Large intestine (tissue), 3 donors: ENCODE measurements around the gene MOB3B. TPM values are rescaled to one million over a fixed set of nuclear protein-coding genes. Genes with fewer than 3 reads are reported as not detected.

Experiments used
- DNase-seq, 2 donors: peaks; one replicate each; pipeline versions ENCODE4 v3.0.0 to v3.0.0-alpha.2; 2013
- H3K27ac ChIP-seq: one replicate; pipeline ENCODE4 v1.5.1; 2013; ENCODE audit warnings: low read length
- H3K27me3 ChIP-seq: 2 replicates; pipeline ENCODE4 v1.6.1; 2013; ENCODE audit warnings: low read length; ENCODE audit not compliant: control insufficient read depth, insufficient read depth
- H3K36me3 ChIP-seq: 2 replicates; pipeline ENCODE4 v1.6.1; 2013; ENCODE audit warnings: low read length; ENCODE audit not compliant: control insufficient read depth, insufficient read depth
- H3K4me1 ChIP-seq: one replicate; pipeline ENCODE4 v1.6.1; 2013; ENCODE audit warnings: low read length; ENCODE audit not compliant: control insufficient read depth, insufficient read depth
- H3K4me3 ChIP-seq: one replicate; pipeline ENCODE4 v1.5.1; 2013; ENCODE audit warnings: low read length
- H3K9me3 ChIP-seq: one replicate; pipeline ENCODE4 v1.6.1; 2013; ENCODE audit warnings: mild to moderate bottlenecking, low read depth, low read length, moderate library complexity; ENCODE audit not compliant: control insufficient read depth
- WGBS: methylation state at CpG from one replicate; pipeline ENCODE4 v1.1.5; 2013; ENCODE audit warnings: low lambda C conversion rate; ENCODE audit not compliant: insufficient coverage; 5-methylcytosine and 5-hydroxymethylcytosine counted together
- polyA plus RNA-seq: library from polyadenylated mRNA; unstranded; fragments of 120-200 nt; gene quantifications from one replicate; pipeline ENCODE4 v1.2.1, GENCODE V29; 2013

MOB3B gene
- polyA plus RNA-seq, 1 donor, result 34.7 TPM

DNA sequence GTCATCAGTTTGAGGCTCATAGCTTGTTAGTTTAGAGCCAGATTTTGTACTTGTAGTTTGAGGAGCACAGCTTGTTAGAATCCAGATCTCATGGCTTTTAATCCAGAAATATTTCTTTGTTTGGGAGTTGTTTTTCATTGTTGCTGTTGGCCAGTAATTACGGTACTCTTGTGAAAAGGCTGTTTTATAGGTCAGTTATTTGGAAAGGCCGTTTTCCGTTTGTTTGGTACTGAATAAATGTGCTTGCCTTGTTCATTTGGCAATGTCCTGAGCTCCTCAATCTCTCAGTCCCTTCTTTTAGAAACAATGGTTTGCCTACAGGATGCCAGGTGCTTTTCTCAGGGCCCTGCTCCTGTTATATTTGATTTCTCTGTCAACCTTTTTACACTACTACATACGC, 4.5 kb upstream of the MOB3B start:
- H3K4me1 ChIP-seq, result peaks cover 19% of the 10 kb centered on the region
- no peaks in the 10 kb centered on the region for H3K27me3 ChIP-seq
- H3K36me3 ChIP-seq, result no peaks in the 10 kb centered on the region
- no peak overlapping the region for H3K27ac ChIP-seq
- no peak for DNase-seq
- no peaks in the 10 kb centered on the region for H3K9me3 ChIP-seq
- no peak overlapping the region for H3K4me3 ChIP-seq
- 100% methylated on average over 1 of the region's 4 CpGs for WGBS

DNA sequence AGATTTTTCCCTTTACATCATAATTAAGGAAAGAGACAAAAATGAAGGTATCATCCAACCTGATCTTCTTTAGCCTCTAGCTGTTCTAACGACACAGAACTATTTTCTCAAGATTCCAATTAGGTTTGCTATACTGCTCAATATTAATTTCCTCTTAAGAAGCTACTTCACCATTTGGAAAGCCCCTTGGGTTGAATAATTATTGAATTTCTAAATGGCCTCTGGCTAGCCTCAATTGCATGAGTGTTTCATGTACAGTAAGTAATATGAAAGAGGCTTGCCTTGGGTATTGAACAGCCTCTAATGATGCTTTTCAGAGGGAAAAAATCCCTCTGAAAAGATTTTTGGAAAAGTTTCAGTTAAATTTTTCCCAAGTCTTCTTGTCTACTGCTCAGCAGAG, 3.7 kb upstream of the MOB3B start:
- no peak overlapping the region for H3K4me3 ChIP-seq
- H3K4me1 ChIP-seq, result peaks cover 17% of the 10 kb centered on the region
- no peaks in the 10 kb centered on the region for H3K36me3 ChIP-seq
- DNase-seq, result no peak
- H3K9me3 ChIP-seq, result no peaks in the 10 kb centered on the region
- no peaks in the 10 kb centered on the region for H3K27me3 ChIP-seq
- H3K27ac ChIP-seq, result no peak overlapping the region
- 100% methylated on average over 1 of the region's 1 CpG for WGBS

DNA sequence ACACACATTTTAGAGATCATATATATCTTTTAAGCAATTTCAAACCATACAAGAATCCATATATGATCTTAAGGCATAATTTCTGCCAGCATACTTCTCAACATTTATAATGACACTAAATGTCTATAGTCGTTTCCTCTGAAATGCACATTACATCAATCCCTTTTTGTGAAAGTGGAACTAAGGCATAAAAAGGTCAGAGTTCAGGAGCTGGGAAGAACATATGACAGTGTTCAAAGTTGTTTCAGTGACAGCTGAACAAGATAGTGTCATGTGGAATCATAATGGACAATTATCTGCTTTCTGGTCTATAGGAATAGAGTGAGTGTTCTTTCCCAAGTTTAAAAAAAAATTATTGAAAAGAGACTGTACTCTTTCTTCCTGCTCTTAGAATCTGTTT, 2.4 kb upstream of the MOB3B start:
- H3K9me3 ChIP-seq, result no peaks in the 10 kb centered on the region
- DNase-seq, result peak in 1 of 2 donors; percentile 79
- no peaks in the 10 kb centered on the region for H3K27me3 ChIP-seq
- H3K27ac ChIP-seq, result peak overlapping the region; percentile 46
- H3K4me3 ChIP-seq, result no peak overlapping the region
- H3K4me1 ChIP-seq, result peaks cover 17% of the 10 kb centered on the region
- WGBS, result no CpG with 5 or more reads among the region's 1 CpG
- no peaks in the 10 kb centered on the region for H3K36me3 ChIP-seq

DNA sequence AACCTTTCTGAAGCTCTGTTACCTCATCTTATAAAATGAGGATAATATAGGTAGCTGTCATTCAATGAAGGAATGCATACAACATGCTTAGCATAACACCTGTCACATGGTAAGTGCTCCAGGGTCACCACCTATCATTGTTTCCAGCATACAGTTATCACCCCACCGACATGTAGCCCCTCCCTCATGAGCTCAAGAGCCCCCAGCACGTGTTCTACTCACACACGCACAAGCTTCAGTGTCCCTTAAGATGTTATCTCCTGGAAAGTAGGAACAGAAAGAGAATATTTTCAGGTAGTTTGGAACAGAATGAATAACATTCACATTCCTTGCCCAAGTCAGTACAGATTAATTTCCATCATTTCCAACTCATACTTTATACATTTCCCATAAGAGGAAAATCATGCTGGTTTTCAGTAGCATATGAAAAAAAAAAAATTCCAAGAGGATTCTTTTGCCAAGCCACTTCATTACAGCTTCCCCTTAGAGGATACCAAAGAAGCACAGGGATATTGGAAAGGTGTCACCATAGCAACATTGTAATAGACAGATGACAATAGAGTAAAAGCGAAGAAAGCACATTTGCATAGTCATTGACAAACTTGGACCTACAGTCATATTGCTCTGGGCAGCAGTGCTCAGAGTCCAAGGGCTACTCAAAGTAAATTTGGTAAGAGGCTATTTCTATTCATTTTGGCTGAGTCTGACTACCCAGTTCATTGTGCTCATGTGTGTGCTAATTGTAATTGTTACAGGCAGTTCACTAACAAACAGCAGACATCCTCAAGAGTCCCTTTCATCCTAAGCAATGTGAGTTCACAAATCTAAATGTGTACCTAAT, 1.5 kb upstream of the MOB3B start:
- Histone ChIP-seq H3K27me3 (no peaks in the 10 kb centered on the region), H3K9me3 (no peaks in the 10 kb centered on the region), H3K4me3 (no peak overlapping the region), H3K4me1 (peaks cover 15% of the 10 kb centered on the region), H3K27ac (peak overlapping the region; percentile 37), H3K36me3 (no peaks in the 10 kb centered on the region)
- no CpG with 5 or more reads among the region's 4 CpGs for WGBS
- no peak for DNase-seq

DNA sequence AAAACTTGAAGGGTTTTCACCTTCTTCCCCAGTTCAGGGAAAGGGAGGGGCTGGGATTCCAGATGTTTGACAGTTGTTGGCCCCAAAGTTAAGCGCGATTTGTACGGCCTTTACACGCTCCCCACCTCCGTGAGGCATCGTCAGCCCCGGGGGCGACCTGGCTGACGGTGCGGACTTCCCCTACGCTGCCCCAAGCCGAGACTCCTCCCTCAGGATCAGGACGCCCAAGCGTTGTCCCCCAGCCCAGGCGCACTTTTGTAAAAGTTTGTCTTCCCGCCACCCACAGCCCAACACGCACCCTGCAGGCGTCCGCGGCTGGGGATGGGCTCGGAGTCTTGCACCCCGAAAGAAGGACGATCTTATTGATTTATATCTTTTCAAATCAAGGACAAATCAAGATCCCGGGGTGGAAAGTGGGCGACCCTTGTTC, 713 bp downstream of the MOB3B start:
- Histone ChIP-seq H3K4me1 (peaks cover 8% of the 10 kb centered on the region), H3K4me3 (peak overlapping the region; percentile 63), H3K9me3 (no peaks in the 10 kb centered on the region), H3K27ac (peak overlapping the region; percentile 98), H3K36me3 (peaks cover 11% of the 10 kb centered on the region), H3K27me3 (no peaks in the 10 kb centered on the region)
- peak; percentile 54 to 77 for DNase-seq
- WGBS, result no CpG with 5 or more reads among the region's 25 CpGs

DNA sequence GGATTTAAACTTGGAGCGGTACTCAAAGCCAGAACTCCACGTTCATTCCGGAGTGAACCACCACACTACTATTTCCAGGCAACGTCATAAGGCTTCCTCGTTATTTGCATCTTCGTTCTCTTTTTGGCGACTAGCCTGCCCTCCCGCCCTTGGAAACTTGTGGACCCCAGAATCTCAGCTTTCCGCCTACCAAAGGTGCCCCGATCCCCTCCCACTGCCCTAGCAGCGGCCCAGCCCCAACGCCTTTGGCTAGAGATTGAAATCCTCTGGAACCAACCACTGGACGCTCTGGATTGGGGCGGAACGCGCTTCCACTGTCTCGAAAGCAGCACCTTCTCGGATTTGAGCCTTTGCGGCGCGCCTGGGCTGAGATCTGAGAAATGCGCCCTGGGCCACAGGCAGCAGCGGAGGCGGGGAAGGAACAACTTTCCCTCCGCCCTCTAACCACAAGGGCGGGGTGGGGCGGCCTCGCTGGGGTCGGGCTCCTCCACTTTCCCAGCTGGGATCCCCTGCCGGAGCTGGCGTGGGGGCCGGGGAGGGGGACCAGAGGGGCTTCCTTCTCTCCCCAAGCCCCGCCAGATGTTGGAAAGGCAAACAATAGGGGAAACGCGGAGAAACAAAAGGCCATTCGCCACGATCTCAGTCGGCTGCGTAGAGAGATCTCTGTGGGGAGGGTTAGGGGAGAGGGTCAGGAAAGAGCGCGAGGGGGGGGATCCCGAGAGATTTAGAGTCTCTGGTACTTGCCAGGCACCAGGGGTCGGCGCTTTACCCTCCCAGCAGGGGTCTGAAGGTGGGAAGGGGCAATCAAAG, 1.3 kb downstream of the MOB3B start:
- no CpG with 5 or more reads among the region's 44 CpGs for WGBS

DNA sequence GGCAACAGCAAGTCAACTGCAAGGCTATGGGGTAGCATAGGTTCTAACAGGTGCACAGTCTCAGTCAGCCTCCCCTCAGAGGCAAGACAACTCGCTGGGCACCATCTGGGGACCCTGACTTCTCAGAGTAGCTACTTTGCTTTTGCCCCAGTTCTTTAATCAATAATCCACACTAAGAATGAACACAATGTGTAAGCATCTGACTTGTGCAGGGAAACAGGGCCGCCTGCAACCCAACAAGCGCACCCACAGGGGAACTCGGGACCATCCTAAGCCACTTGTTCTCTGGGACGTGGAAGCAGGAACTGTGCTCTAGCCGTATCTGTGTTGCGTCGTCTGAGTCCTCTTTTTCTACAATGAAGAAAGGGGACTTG, 1.9 kb downstream of the MOB3B start:
- no peaks in the 10 kb centered on the region for H3K9me3 ChIP-seq
- H3K36me3 ChIP-seq, result peaks cover 11% of the 10 kb centered on the region
- no CpG with 5 or more reads among the region's 8 CpGs for WGBS
- no peak for DNase-seq
- peak overlapping the region; percentile 98 for H3K27ac ChIP-seq
- no peaks in the 10 kb centered on the region for H3K27me3 ChIP-seq
- H3K4me3 ChIP-seq, result peak overlapping the region; percentile 63
- H3K4me1 ChIP-seq, result peaks cover 8% of the 10 kb centered on the region

More for the DNA sequence above, 1.3 kb downstream of the MOB3B start:
- Histone ChIP-seq H3K27ac (peak overlapping the region; percentile 98), H3K4me3 (peak overlapping the region; percentile 63), H3K4me1 (peaks cover 8% of the 10 kb centered on the region), H3K36me3 (peaks cover 11% of the 10 kb centered on the region), H3K27me3 (no peaks in the 10 kb centered on the region), H3K9me3 (no peaks in the 10 kb centered on the region)
- peak; percentile 77 to 87 for DNase-seq

DNA sequence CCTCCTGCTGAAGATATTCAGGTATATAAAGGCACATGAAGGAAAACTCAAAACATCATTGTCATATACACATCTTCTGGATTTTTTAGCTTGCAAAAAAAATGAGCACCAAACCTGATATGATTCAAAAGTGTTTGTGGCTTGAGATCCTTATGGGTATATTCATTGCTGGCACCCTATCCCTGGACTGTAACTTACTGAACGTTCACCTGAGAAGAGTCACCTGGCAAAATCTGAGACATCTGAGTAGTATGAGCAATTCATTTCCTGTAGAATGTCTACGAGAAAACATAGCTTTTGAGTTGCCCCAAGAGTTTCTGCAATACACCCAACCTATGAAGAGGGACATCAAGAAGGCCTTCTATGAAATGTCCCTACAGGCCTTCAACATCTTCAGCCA, 5.4 kb downstream of the MOB3B start, which contains the start of gene IFNK:
TSS of gene IFNK (plus strand) at position 55 of the 400 bp plus-strand sequence. CDS start at position 102, 47 bp downstream.
- peaks cover 13% of the 10 kb centered on the region for H3K36me3 ChIP-seq
- no peak within 1 kb of the TSS for H3K4me3 ChIP-seq
- no peak within 1 kb of the TSS for H3K27ac ChIP-seq
- no peaks in the 10 kb centered on the region for H3K27me3 ChIP-seq
- no peak for DNase-seq
- peaks cover 10% of the 10 kb centered on the region for H3K4me1 ChIP-seq
- no CpG with 5 or more reads among the region's 2 CpGs for WGBS
- no peaks in the 10 kb centered on the region for H3K9me3 ChIP-seq

DNA sequence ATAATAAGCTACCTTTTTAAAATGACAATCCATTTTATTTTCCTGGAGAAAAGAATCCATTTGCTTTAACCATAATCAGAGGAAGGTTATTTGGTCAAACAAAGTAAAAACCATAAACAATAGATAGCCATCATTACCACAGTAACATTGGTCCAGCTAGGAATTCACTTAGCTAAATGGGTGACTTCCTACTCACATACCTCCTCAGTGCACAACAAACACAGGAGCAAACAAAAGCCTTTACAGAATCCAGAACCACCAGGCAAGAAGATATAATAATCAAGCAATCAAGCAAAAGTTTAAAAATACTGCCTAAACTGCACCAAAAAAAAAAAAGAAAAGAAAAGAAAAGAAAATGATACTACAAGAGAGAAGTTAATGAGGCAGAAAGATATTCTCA, 6.5 kb downstream of the MOB3B start:
- peaks cover 14% of the 10 kb centered on the region for H3K36me3 ChIP-seq
- no peak overlapping the region for H3K4me3 ChIP-seq
- peaks cover 13% of the 10 kb centered on the region for H3K4me1 ChIP-seq
- no peak for DNase-seq
- H3K27me3 ChIP-seq, result no peaks in the 10 kb centered on the region
- no peaks in the 10 kb centered on the region for H3K9me3 ChIP-seq
- H3K27ac ChIP-seq, result no peak overlapping the region

DNA sequence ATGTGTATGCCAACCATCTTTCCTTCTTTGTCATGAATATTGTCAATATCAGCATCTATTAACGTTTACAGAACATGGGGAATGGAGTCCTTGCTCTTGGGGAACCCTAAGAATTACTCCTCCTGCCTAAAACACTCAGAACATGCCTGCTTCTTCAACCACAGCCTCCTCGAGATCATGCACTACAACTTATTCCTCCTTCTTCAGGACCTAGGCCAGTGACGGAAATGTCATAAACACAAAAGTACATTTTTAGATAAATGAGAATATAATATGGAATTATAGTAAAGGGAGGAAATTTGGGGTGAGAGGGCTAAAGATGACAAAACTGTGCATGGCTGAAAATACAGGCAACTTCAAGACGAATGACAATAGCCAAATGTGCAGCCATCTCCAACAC, 8.6 kb downstream of the MOB3B start:
- WGBS, result no CpG with 5 or more reads among the region's 4 CpGs
- DNase-seq, result no peak
- peaks cover 16% of the 10 kb centered on the region for H3K36me3 ChIP-seq
- H3K9me3 ChIP-seq, result no peaks in the 10 kb centered on the region
- no peaks in the 10 kb centered on the region for H3K27me3 ChIP-seq
- H3K27ac ChIP-seq, result no peak overlapping the region
- H3K4me1 ChIP-seq, result peaks cover 10% of the 10 kb centered on the region
- no peak overlapping the region for H3K4me3 ChIP-seq
